Keratinocyte (primary cell): ENCODE results near the gene SLC40A1.

Experiments used
- EZH2 ChIP-seq: IDR thresholded peaks from one replicate; pipeline ENCODE4 v1.6.1; 2012; ENCODE audit warnings: inconsistent platforms, mild to moderate bottlenecking, low read length, moderate library complexity
- TF ChIP-seq, protein P1 (sequence below), 3 experiments: IDR thresholded peaks in 1 of 3; conservative IDR thresholded peaks in 1 of 3; optimal IDR thresholded peaks in 1 of 3; 2 replicates in 2 of 3; 3 replicates in 1 of 3; pipeline versions ENCODE3 to v1.5.1; 2011; ENCODE audit warnings: low read length in 3 of 3, mild to moderate bottlenecking in 3 of 3, moderate library complexity in 2 of 3, control low read depth in 1 of 3, inconsistent platforms in 1 of 3; ENCODE audit not compliant: insufficient read depth in 2 of 3; ENCODE audit errors: extremely low read depth in 1 of 3

GRCh38 chr2:189545418-189545817, 35.2 kb downstream of the SLC40A1 start:
- TF ChIP-seq, protein P1, sequence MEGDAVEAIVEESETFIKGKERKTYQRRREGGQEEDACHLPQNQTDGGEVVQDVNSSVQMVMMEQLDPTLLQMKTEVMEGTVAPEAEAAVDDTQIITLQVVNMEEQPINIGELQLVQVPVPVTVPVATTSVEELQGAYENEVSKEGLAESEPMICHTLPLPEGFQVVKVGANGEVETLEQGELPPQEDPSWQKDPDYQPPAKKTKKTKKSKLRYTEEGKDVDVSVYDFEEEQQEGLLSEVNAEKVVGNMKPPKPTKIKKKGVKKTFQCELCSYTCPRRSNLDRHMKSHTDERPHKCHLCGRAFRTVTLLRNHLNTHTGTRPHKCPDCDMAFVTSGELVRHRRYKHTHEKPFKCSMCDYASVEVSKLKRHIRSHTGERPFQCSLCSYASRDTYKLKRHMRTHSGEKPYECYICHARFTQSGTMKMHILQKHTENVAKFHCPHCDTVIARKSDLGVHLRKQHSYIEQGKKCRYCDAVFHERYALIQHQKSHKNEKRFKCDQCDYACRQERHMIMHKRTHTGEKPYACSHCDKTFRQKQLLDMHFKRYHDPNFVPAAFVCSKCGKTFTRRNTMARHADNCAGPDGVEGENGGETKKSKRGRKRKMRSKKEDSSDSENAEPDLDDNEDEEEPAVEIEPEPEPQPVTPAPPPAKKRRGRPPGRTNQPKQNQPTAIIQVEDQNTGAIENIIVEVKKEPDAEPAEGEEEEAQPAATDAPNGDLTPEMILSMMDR (optimal IDR thresholded peaks at IDR 0.05 in 1 of 3, IDR thresholded peaks at IDR 0.05 in 1 of 3, conservative IDR thresholded peaks at IDR 0.05 in 1 of 3; ENCODE audit: extremely low read depth in 1 of 3, insufficient read depth in 2 of 3, low read length in 3 of 3) = no peak
- TF ChIP-seq EZH2 = no peak
